Measurements from ENCODE around the gene RAPGEF1. TPM values are rescaled to one million over a fixed set of nuclear protein-coding genes. Genes with fewer than 3 reads are reported as not detected.

Gene RAPGEF1
- total and polyA plus RNA-seq, 2 donors (not counting 3 experiments of a cell fraction or from before 2014, with no cell fraction given): 50.0 to 124 TPM

DNA sequence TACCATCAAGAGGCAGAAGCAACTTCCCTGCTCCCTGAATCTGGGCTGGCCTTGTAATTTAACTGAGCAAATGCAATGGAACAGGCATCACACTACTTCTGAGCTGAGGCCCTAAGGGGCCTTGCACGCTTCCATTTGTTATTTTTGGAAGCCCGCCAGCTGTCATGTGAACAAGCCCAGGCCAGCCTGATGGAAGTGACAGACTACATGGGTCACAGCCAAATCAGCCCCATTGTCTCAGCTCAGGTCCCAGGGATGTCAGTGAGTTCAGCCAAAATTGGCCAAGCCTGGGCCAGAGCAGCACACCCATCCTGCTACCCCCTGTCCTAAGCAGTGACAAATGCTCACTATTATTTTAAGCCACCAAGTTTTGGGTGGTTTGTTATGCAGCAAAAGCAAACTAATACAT lies 121.8 kb downstream of the RAPGEF1 start:
- H3K9ac ChIP-seq (replicated peaks; ENCODE audit: extremely low read depth, insufficient read depth, low read length): no peak overlapping the region
- peaks cover 9% of the 10 kb centered on the region for H3K4me1 ChIP-seq (ENCODE audit: control insufficient read depth, extremely low read depth, insufficient read depth, low read length)
- H3K27ac ChIP-seq (ENCODE audit: insufficient read depth, low read depth, low read length): no peak overlapping the region
- no peaks in the 10 kb centered on the region for H3K27me3 ChIP-seq (ENCODE audit: control insufficient read depth in 2 of 2, insufficient read depth in 2 of 2, low read length in 2 of 2)
- no TSS peak for BruUV-seq (replicated peaks)
- H2AFZ ChIP-seq (ENCODE audit: low read depth, low read length): no peak overlapping the region
- POLR2A ChIA-PET: no interaction called here
- peaks cover 8 to 42% of the 10 kb centered on the region in 2 experiments for H3K36me3 ChIP-seq (ENCODE audit: control insufficient read depth in 2 of 2, extremely low read depth in 1 of 2, insufficient read depth in 2 of 2, low read length in 2 of 2)
- H4K20me1 ChIP-seq (replicated peaks; ENCODE audit: control insufficient read depth, extremely low read depth, insufficient read depth, low read length): no peaks in the 10 kb centered on the region
- dilution Hi-C loops (cut with MboI; ENCODE audit: extremely low pct_ligation_motif_present, low sequenced_read_pairs) (no loop called here), intact Hi-C loops (cut with micrococcal nuclease) (no loop called here)
- no peak for TF ChIP-seq FOS (IDR thresholded peaks at IDR 0.05; ENCODE audit: borderline replicate concordance, insufficient read depth, low read length)
- TF ChIP-seq, protein P1, sequence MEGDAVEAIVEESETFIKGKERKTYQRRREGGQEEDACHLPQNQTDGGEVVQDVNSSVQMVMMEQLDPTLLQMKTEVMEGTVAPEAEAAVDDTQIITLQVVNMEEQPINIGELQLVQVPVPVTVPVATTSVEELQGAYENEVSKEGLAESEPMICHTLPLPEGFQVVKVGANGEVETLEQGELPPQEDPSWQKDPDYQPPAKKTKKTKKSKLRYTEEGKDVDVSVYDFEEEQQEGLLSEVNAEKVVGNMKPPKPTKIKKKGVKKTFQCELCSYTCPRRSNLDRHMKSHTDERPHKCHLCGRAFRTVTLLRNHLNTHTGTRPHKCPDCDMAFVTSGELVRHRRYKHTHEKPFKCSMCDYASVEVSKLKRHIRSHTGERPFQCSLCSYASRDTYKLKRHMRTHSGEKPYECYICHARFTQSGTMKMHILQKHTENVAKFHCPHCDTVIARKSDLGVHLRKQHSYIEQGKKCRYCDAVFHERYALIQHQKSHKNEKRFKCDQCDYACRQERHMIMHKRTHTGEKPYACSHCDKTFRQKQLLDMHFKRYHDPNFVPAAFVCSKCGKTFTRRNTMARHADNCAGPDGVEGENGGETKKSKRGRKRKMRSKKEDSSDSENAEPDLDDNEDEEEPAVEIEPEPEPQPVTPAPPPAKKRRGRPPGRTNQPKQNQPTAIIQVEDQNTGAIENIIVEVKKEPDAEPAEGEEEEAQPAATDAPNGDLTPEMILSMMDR (IDR thresholded peaks at IDR 0.05; ENCODE audit: extremely low read depth in 1 of 2, insufficient read depth in 1 of 2, low read depth in 1 of 2, low read length in 2 of 2): no peak
- no peak for TF ChIP-seq EZH2 (IDR thresholded peaks at IDR 0.05; ENCODE audit: borderline replicate concordance, low read depth, low read length, severe bottlenecking)
- no peak for TF ChIP-seq GATA2 (IDR thresholded peaks at IDR 0.05; ENCODE audit: insufficient read depth, insufficient read length, low read depth, low read length)
- TF ChIP-seq POLR2A (IDR thresholded peaks at IDR 0.05; ENCODE audit: low read depth, low read length): no peak
- no peak for TF ChIP-seq POLR2AphosphoS5 (IDR thresholded peaks at IDR 0.05; ENCODE audit: insufficient read depth, low read depth, low read length)
- TF ChIP-seq MAX (IDR thresholded peaks at IDR 0.05; ENCODE audit: insufficient read depth, insufficient read length): no peak
- TF ChIP-seq MYC (IDR thresholded peaks at IDR 0.05; ENCODE audit: low read depth, low read length): no peak
- TF ChIP-seq JUN (IDR thresholded peaks at IDR 0.05; ENCODE audit: borderline replicate concordance, insufficient read depth, insufficient read length, low read depth): no peak
- H3K4me2 ChIP-seq (ENCODE audit: insufficient read depth, low read length): no peak overlapping the region
- no peaks in the 10 kb centered on the region for H3K9me3 ChIP-seq (replicated peaks; ENCODE audit: control insufficient read depth, insufficient read depth, low read length)
- no peaks in the 10 kb centered on the region for H3K79me2 ChIP-seq (ENCODE audit: control insufficient read depth, insufficient read depth, low read length)
- no peak overlapping the region for H3K4me3 ChIP-seq (replicated peaks in 1 of 3; ENCODE audit: insufficient read depth in 1 of 3, low read depth in 1 of 3, low read length in 3 of 3)
- CTCF ChIA-PET: interaction anchor here (0.9 to 1.2 kb wide), 4 partner anchors 10 to 122 kb away, joined by 3 to 4 read pairs (median 3); no protein-coding TSS in a partner anchor
- FAIRE-seq (peak; percentile 89), DNase-seq (ENCODE audit: low read depth, low spot score) (peak; percentile 60)
- no peaks in the 10 kb centered on the region for H3K9me1 ChIP-seq (replicated peaks; ENCODE audit: control insufficient read depth, extremely low read depth, insufficient read depth, low read length)
